Measurements from ENCODE around the gene LIN28B.

- TF ChIP-seq CTCF (IDR thresholded peaks at IDR 0.05; ENCODE audit: low read depth, low read length, poor library complexity, severe bottlenecking) (no peak), EZH2phosphoT487 (IDR thresholded peaks at IDR 0.05; ENCODE audit: borderline replicate concordance, low read length) (no peak)
These were observed 121.4 kb downstream of the LIN28B start for GRCh38 chr6:105078386-105078708.
